Measurements from ENCODE around the gene POLR3A.
A peak's percentile ranks its signal among the peaks of the same experiment; 100 is the strongest.
"Not testable (repeated sequence)": the region's sequence is repeated elsewhere in the genome, so short reads cannot be mapped to it uniquely, and the experiment has no call there.

POLR3A gene

DNA sequence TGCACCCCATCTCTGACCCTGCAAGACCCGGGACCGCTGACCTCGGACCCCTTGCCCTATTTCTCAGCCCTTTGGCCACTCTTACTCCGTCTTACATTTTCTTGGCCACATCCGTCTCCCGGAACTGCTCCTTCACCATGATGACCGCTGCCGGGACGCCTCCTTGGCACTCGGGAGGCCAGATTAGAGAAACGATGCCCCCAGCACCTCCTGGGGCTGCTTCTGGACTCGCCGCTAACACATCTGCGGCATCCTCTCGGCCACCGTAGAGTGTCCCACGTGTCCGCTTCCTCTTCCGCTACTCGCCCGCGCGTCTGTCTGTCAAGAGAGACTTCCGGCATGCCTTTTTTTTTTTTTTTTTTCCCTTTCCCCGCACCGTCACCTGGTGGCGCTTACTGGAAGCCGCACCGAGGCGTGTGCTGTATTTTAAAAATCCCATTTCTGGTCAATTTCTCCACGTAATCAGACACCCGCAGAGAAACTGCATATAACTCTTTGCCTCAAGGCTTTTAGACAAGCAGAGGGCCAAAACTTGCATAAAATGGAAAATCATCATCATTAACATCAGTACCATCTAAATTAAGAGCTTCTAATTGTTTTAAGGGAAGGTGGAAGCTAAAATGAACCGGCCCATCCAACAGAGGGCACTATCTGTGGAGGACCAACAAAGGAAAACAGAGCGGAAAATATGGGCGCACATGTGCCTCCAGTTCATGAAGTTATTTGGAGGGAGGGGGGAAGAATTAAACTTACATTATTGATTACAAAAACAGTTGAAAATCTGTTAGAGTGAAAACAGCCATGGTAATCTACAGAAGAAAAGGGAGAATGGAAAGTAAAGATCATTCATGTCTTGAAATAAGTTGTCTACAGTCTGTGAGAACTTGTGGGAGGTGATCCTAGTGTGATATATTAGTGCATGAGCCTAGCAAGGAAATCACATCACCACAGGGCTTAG lies at the start of gene POLR3A:
Gene POLR3A (minus strand): TSS at position 247 of the 958 bp plus-strand sequence. CDS start 108 bp downstream, at position 139.
- DNase-seq, result peak; percentile 96

DNA sequence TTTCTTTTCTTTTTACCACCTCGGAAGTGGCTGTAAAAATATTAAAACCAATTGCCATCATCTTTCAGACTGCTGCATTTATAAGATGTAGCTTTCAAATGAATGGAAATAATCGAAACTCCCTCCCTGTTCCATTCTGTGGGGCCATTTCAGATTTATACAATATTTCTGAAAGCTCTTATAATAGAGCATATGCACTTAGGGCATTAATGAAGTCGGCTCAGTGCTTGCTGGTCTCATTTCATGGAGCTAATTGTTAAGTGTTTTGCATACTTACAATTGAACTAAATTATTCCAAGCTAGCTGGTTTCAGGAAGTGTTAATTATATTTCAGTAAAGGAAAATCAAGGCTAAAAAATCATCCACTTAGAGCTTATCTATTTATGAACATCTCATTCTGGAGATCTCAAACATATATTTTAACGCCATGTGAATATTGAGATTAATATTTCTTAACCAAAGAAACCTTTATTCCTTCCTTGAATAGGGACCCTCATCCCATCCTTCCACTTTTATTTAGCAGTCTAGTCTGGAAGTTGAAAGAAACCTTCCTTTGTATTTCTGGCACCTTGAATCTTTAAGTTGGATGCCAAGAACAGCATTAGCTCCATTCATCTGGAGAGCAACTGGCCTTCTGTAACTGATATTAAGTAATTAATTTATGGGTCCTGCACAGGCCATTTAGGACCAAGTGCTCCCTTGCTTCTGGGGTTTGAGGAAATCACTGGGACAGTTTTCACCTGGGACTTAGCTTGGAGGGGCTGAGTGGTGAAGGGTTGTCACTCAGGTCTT lies 49.4 kb upstream of the POLR3A start:
- DNase-seq, result no peak

DNA sequence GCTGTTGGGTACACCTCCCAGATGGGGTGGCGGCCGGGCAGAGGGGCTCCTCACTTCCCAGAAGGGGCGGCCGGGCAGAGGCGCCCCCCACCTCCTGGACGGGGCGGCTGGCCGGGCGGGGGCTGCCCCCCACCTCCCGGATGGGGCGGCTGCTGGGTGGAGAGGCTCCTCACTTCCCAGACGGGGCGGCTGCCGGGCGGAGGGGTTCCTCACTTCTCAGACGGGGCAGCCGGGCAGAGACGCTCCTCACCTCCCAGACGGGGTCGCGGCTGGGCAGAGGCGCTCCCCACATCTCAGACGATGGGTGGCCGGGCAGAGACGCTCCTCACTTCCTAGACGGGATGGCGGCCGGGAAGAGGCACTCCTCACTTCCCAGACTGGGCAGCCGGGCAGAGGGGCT lies 46.5 kb upstream of the POLR3A start:
- DNase-seq, result not testable (repeated sequence)

DNA sequence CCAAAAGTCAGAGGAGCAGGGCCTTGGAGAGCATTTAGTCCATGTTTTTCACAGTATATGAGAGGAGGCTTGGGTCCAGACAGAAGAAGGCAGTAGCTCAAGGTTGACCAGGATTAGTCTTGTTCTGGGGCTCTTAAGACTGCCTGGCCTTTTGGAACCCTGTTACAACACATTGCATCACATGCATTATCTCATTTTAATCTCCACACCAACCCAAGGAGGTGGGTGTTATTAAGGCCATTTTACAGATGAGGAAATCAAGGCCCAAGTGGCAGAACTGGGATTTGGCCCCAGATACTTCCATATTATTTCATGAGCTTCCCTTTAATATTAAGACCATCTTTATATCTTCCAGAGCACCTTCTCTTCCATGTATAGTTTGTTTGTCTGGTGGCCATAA lies 43.2 kb upstream of the POLR3A start:
- no peak for DNase-seq

DNA sequence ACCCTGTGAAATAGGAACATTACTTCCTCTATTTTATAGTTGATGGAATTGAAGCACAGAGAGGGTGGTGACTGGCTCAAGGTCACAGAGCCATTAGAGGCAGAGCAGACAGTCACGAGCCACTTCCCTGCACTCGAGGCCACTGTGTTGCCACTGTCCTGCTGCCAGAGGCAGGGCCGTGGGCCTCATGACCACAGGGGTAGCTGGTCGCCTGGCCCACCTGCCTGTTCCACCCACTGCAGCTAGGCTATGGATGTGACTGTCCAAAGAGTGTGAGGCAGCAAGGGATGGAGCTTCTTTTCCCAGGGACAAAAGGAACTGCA lies 42.5 kb upstream of the POLR3A start:
- DNase-seq, result no peak

DNA sequence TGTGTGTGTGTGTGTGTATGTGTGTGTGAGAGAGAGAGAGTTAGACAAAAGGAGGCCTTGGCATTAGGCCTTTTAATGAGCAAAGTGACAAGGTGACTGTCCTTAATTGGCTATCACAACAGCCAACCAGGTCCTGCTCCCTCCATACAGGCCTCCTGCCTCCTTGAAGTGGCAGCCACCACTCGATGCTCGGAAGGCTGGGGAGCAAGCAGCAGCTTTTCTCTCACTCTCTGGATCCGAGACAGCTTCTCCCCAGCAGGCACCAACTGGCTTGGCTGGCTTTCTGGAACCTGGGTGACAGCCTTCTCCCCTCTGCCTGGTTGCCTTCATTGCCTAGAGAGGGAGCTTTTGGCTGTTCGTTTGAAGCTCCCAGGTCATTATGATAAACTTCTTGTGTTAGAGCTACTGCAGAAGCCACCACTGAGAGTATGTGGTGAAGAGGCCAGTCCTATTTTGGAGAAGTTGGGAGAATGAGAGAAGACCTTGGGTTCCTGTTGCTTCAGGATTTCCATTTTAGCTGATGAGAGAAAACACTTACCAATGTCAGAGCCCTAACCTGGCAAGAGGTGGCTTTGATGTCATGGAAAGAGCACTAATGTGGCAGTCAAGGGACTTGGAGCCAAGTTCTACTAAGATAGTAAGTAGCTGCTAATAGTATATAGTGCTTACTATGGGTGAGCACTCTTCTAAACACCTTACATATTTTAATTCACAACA lies 42.0 kb upstream of the POLR3A start:
- DNase-seq, result no peak

DNA sequence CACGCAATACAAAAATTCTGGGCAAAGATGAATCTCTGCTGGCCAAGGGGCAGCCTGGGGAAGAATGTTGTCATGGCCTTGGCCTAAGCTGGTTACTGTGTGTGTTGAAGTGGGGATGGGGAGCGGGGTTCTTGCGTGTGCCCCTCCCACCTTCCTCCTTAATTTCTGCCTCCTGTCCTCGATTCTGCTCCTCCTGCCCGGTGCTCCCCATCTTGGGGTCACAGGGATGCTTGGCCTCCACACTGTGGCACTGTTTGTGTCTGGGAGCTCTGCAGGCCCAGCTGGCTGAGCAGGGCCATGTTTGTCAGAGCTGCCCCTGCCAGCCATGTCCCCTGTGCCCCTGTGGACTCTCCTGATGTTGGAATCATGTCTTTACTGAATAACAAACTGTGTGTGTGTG lies 41.4 kb upstream of the POLR3A start:
- no peak for DNase-seq

DNA sequence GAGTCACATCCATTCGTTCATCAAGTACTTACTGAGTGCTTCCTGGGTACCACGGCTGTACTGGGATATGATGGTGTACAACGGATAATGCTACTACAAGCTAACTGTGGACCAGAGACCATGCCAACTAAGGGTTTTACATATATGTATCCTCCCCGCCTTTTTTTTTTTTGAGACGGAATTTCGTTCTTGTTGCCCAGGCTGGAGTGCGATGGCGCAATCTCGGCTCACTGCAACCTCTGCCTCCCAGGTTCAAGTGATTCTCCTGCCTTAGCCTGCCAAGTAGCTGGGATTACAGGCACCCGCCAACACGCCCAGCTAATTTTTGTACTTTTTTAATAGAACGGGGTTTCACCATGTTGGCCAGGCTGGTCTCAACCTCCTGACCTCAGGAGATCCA lies 40.7 kb upstream of the POLR3A start:
- not testable (repeated sequence) for DNase-seq

DNA sequence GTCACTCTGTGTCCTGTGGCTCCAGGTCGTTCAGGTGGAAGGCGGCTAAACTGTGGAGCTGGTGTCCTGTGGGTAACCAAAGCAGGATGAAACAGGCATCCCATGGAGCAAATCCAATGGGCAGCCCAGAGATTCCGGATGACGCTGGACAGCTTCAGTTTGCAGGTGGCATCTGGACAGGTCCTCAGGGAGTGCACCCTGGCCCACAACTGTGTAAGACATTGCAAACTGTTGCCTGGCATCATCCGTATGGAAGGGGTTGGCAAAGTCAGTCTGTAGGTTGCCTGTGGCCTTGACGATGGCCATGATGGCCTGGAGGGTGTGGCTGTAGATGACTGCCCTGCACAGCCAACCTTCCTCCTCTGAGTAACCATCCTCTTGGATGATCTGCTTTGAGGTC lies 39.8 kb upstream of the POLR3A start:
- no peak for DNase-seq

DNA sequence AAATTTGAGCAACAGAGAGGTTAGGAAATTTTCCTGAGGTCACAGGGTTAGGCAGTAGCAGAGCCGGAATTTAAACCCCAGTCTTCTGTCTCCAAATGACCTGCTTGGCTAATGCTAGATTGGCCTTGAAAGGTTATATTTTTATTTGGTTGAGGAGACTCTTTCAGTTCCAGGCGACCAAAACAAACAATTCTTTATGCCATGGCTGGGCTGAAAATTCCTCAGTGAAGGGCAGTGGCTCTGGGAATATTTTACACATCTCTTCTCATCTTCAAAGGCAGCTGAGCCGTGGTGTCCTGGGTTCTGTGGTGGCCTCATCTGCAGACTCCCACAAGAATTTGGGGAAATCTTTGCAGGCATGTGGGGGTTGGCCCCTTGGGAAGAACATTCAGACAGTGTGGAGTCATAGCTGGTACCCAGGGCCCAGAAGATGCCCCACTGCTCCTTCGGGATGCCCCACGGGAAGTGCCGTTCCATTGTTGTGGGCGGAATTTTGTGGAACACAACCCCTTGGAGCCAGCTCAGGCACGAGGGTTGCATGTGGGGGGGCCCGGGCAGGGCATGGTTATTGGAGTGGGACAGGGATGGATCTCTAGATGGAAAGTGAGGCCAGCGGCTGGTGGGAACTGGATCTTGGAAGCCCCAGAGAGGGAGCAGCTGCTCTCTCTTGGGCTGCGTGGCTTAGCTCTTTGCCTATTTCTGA lies 37.6 kb upstream of the POLR3A start:
- DNase-seq, result no peak

DNA sequence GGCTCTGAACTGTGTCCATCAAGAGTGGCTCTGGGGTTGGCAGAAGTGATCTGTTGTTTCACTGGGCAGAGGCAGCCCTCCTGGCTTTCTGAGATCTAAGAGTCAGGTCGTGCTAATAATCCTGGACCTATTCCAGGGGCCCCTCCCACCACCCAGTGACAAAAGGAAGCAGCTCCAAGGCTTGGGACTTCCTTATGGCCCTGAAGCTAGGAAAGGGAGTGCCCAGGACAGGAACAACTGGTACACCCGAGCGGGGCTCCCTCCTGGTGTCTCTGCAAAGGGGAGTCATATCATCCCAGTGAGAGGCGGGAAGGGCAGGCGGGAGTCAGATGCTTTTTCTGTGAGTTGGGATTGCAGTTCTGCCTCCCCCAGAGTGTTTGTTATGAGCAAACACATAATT lies 36.7 kb upstream of the POLR3A start:
- no peak for DNase-seq

DNA sequence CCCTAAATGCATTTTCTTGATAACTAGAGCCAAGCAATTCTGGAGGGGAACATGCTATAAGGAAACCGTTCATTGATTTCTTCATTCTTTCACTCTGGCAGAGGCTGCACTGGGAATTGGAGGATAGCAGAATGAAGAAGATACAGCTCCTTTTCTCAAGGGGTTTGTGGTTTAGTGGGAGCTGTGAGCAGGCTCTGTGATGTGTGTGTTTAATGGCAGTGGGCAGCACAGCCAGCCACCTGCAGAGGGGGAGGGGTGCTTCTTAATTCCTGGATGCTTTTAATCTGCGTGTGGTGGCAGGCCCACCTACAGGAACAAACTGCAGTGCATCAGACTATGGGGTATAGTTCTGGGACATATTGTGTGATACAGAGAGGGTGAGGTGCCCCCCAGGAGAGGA lies 36.3 kb upstream of the POLR3A start:
- no peak for DNase-seq

DNA sequence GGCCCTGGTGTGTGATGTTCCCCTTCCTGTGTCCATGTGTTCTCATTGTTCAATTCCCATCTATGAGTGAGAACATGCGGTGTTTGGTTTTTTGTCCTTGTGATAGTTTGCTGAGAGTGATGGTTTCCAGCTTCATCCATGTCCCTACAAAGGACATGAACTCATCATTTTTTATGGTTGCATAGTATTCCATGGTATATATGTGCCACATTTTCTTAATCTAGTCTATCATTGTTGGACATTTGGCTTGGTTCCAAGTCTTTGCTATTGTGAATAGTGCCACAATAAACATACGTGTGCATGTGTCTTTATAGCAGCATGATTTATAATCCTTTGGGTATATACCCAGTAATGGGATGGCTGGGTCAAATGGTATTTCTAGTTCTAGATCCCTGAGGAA lies 35.6 kb upstream of the POLR3A start:
- DNase-seq, result not testable (repeated sequence)

DNA sequence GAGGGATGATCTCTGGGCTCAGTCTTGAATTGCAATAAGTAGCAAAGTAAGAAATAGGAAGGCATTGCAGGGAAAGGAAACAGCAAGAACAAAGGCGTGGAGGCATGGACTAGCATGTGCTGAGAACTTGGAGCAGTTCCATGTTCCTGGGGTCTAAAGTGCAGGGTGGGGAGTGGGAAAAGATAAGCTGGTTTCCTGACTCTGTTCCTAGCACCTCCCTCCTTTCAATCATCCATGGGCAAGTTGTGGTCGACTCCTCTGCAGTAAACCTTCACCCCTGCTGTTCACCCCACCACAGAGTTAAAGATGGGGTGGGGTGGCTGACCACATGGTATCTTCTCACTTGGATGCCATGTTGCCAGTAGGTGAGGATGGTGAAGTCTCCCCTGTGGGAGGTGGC lies 33.9 kb upstream of the POLR3A start:
- no peak for DNase-seq

DNA sequence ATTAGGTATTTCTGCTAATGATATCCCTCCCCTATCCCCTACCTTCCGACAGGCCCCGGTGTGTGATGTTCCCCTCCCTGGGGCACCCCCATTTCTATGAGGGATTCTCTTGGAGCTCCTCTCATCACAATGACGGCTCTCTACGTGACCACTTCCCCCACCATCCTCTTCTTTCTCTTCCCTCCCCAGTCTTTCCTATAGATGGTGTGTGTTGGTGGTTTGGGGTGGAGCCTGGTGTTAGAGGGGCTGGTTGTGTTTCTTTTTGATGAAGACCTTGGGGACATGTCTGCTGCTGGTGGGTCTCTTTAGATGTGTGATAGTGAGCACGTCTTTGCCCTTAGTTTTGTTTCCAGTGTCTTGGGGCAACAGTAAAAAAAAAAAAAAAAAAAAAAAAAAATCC lies 33.0 kb upstream of the POLR3A start:
- DNase-seq, result no peak

DNA sequence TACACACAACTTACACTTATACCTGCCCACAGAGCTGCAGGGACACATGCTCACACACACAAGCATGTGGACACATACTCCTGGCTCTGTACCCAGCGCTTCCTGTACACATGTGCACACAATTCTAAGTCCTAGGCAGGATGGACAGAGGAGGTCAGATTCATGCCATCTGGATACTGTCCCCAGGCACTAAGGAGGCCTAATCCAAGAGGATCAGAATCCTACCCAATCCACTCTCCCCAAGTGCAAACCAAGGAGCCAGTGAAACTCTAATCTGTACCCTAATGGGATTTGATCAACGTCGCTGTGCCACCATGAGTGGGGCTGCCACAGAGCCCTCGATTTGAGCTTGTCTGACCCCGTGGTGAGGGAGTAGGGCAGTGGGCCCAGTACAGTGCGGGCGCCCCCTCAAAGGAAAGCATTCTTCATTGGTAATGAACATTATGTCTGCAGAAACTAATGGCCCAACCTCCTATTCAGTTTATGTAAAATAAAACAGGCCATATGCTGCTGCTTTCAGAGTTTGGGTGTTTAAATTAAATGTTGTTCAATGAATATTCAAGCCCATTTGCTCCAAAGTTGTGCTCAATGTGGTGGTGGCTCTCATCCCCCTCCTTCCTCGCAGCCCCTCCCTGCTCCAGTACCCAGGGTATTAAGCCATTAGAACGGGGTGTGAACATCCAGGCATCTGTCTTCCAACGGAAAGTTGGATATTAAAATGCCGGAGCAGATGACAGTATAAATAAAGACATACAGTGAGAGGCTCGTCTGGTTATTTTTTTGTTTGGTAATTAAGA lies 30.8 kb upstream of the POLR3A start:
- DNase-seq, result no peak

DNA sequence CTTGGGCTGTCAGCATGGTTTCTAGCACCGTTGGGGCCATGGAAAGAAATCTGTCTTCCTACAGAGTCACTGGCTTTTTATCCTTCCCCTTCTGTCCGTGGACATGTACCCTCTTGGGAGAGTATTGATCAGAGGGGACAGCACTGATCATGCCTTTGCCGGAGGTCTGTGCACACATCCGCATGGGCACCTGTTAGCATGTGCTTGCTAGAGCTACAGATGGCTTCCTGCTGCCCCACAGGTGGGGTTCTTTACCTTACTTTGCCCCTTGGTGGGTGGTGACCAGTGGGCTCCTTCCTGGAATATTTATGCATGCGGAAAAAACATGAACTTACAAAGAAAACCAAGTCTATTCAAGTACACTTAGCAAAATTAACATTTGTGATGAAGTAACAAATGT lies 29.2 kb upstream of the POLR3A start:
- no peak for DNase-seq

DNA sequence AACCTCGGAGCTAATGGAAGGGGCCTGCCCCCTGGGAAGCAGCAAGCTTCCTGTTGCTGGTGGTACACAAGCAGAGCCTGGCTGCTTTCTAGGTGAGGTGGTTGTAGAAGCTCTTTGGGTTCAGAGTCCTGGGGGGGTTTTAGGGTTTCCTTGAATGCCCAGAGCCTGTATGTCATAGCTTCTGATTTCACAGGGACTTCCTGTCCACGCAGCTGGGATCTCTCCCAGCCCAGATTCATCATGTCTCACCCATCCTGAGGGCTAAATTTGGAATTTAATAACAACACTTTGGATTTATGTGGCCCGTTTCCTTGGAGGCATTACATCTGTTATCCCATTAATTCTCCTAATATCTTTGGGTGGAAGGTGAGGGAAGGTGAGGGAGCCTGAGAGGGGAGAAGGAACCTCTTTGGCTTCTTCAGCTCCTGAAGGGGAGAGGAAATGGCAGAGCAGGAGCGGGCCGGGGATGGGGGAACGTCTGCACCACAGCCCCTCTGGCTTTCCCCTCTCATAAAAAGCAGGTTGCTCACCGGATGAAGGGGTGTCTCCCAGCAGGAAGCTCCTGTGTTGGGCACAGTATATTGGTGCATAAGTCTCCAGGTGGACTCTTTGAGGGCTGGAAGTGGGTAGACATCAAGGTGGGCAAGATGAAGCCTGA lies 24.0 kb upstream of the POLR3A start:
- DNase-seq, result no peak

DNA sequence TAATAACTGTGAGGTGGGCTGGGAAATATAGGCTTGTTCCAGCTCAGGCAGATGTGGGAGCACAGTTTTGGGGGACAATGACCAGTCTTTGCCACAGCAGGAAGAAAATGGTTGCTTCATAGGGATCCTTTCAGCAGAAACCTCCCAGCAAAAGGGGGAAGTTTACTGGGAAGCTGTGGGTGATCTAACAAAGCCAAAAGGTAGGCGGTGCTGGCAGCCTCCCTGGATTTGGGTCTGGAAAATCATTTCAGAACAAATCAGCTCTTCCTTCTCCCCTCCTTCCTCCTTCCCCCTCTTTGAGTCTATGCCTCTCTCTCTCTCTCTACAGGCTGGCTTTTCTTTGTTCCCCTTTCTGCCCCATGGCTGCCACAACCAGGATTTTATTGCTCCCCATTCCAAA lies 20.5 kb upstream of the POLR3A start:
- no peak for DNase-seq

DNA sequence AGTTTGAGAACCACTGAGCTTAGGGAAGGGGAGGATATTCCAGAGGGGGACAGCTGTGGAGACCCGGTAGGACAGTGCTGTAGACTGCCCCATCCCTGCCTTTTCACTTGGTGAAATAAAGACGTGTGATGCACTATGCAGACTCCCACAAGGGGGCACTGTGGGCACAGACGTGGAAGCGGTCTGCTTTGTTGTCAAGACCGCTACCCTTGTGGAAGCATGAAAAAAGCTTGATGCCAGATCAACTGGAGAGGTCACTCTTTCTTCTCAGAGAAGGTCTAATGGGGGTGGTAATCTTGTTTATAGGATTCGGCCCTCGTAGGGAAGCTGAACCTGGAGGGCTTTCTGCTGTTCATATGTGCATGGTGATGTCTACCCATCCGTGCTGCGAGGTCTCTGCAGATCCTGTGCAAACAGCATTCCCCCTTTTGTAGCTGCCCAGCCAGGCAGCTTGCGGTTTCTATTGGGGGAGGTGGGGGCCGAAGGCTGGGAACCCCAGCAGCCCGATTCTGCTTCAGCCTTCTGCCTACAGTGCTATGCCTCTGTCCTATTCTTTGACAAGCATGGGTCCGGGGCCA lies 18.1 kb upstream of the POLR3A start:
- peak; percentile 72 for DNase-seq

DNA sequence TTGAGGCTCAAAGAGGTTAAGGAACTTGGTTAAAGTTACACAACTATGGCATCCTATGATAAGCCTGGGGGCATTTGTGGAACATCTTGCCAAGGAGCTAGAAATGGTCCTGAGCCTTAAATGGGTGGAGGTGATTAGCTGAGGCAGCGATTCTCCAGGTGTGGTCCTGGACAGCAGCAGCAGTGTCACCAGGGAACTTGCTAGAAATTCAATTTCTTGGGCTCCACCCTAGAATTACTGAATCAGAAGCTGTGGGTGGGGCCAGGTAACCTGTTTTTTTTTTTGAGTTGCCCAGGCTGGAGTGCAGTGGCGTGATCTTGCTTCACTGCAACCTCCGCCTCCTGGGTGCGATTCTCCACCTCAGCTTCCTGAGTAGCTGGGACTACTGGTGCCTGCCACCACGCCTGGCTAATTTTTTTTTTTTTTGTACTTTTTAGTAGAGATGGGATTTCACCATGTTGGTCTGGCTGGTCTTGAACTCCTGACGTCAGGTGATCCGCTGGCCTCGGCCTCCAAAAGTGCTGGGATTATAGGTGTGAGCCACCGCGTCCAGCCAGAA lies 17.5 kb upstream of the POLR3A start:
- no peak for DNase-seq
